Panc1 (cell line): ENCODE results near the gene DNAJC12. TPM values are rescaled to one million over a fixed set of nuclear protein-coding genes. Genes with fewer than 3 reads are reported as not detected.

ENCODE experiments used
- ATAC-seq: fragments of 200-7000 bp; cut with Tn5 transposase; 2 replicates; pipeline ENCODE4 v1.9.1; 2020; ENCODE audit warnings: mild to moderate bottlenecking, moderate library complexity
- BruUV-seq: library from RNA; stranded (reverse); fragments of 400-500 nt; replicated peaks from 2 replicates; lab custom pipeline; 2021; lab: Mats Ljungman, UMichigan
- CTCF ChIA-PET: fragments of 300-600 bp; sonication (Branson Sonifier 250); formaldehyde crosslinking; loops from one replicate; lab custom pipeline; 2022; ENCODE audit warnings: antibody characterized with exemption; lab: Charles Lee
- POLR2A ChIA-PET: fragments of 300-600 bp; sonication (Branson Sonifier 250); formaldehyde crosslinking; loops from one replicate; lab custom pipeline; 2022; ENCODE audit warnings: antibody characterized with exemption; lab: Charles Lee
- DNase-seq: peaks from one replicate; pipeline ENCODE4 v3.0.0-alpha.2; 2010; ENCODE audit warnings: low read depth, low spot score
- H3K27ac ChIP-seq: 2 replicates; pipeline ENCODE4 v1.5.1; 2011; ENCODE audit warnings: mild to moderate bottlenecking, low read length, inconsistent platforms
- H3K27me3 ChIP-seq: fragments of 200-500 bp; sonication (Bioruptor generic); 2 replicates; pipeline ENCODE4 v1.6.0; 2014; ENCODE audit warnings: low read length, inconsistent platforms; ENCODE audit not compliant: control insufficient read depth, insufficient read depth
- H3K36me3 ChIP-seq: fragments of 200-500 bp; sonication (Bioruptor generic); 2 replicates; pipeline ENCODE4 v1.5.1; 2014; ENCODE audit warnings: inconsistent platforms, mild to moderate bottlenecking, low read length, moderate library complexity; ENCODE audit not compliant: control insufficient read depth, insufficient read depth
- H3K4me1 ChIP-seq: 2 replicates; pipeline ENCODE4 v1.5.1; 2011; ENCODE audit warnings: inconsistent platforms, mild to moderate bottlenecking, low read length, moderate library complexity; ENCODE audit not compliant: control insufficient read depth, insufficient read depth
- H3K4me3 ChIP-seq, 2 experiments: 2 replicates each; pipeline ENCODE4 v1.5.1; 2011 to 2012; ENCODE audit warnings: low read depth in 2 of 2, low read length in 2 of 2, mild to moderate bottlenecking in 2 of 2, inconsistent platforms in 1 of 2, moderate library complexity in 1 of 2
- H3K9me3 ChIP-seq: fragments of 200-500 bp; sonication (Bioruptor generic); 2 replicates; pipeline ENCODE4 v1.5.1; 2014; ENCODE audit warnings: low read depth, mild to moderate bottlenecking, inconsistent platforms, low read length, moderate library complexity; ENCODE audit not compliant: control insufficient read depth, insufficient read depth
- CTCF ChIP-seq: fragments of 450-650 bp; IDR thresholded peaks from 2 replicates; pipeline ENCODE4 v1.5.1; 2017; ENCODE audit warnings: mild to moderate bottlenecking
- POLR2AphosphoS5 ChIP-seq: IDR thresholded peaks from 2 replicates; pipeline ENCODE4 v1.6.1; 2012; ENCODE audit warnings: mild to moderate bottlenecking, low read depth, low read length, moderate library complexity
- REST ChIP-seq, 2 experiments: IDR thresholded peaks; 2 replicates each; pipeline ENCODE4 v1.6.1; 2011 to 2012; ENCODE audit warnings: low read depth in 2 of 2, control low read depth in 1 of 2, low read length in 1 of 2, mild to moderate bottlenecking in 1 of 2, moderate library complexity in 1 of 2; ENCODE audit not compliant: insufficient read depth in 1 of 2
- SIN3A ChIP-seq: IDR thresholded peaks from 2 replicates; pipeline ENCODE4 v1.6.1; 2012; ENCODE audit warnings: low read depth, mild to moderate bottlenecking, low read length, moderate library complexity, borderline replicate concordance; ENCODE audit not compliant: insufficient read depth
- TCF7L2 ChIP-seq: IDR thresholded peaks from 2 replicates; pipeline ENCODE4 v1.6.1; 2011; ENCODE audit warnings: mild to moderate bottlenecking, low read depth, low read length, inconsistent platforms
- in situ Hi-C: cut with HindIII; loops from 2 replicates; pipeline ENCODE4 v1.10.0; 2016; ENCODE audit warnings: low sequenced_read_pairs, low pct_unique_long_range_greater_than_20kb
- intact Hi-C: fragments of 100-400 bp; cut with micrococcal nuclease; formaldehyde crosslinking; loops from one replicate; pipeline ENCODE4 v1.10.0; 2022; ENCODE audit not compliant: unreplicated experiment
- total RNA-seq: library from RNA; stranded (reverse); gene quantifications from one replicate; pipeline ENCODE4 v1.2.1, GENCODE V29; 2021; ENCODE audit not compliant: unreplicated experiment

Gene DNAJC12
- total RNA-seq, 1 experiment from 2014 or later, result 0.44 TPM

GRCh38 chr10:67853512-67853911 lies 15.5 kb upstream of the DNAJC12 start:
- Histone ChIP-seq H3K4me3 (no peak overlapping the region), H3K27me3 (no peaks in the 10 kb centered on the region), H3K4me1 (no peaks in the 10 kb centered on the region), H3K27ac (no peak overlapping the region), H3K9me3 (no peaks in the 10 kb centered on the region), H3K36me3 (no peaks in the 10 kb centered on the region; the same call in 1 of the 2 replicates)
- ATAC-seq, result no peak
- no TSS peak for BruUV-seq
- no peak for DNase-seq
- CTCF ChIA-PET, result interaction anchor here (0.8 kb wide), 1 partner anchor 169 kb away, joined by 3 read pairs; no protein-coding TSS in a partner anchor
- in situ Hi-C loops, result no loop called here
- intact Hi-C loops, result no loop called here
- no peak for TF ChIP-seq POLR2AphosphoS5
- TF ChIP-seq TCF7L2, result no peak
- TF ChIP-seq REST (IDR thresholded peaks at IDR 0.05; ENCODE audit: insufficient read depth in 1 of 2, low read depth in 2 of 2, low read length in 1 of 2), result no peak
- no peak for TF ChIP-seq SIN3A
- TF ChIP-seq CTCF, result no peak
- POLR2A ChIA-PET, result no interaction called here

GRCh38 chr10:67852761-67853160 lies 14.8 kb upstream of the DNAJC12 start:
- Histone ChIP-seq H3K4me1 (no peaks in the 10 kb centered on the region), H3K27ac (no peak overlapping the region), H3K9me3 (no peaks in the 10 kb centered on the region), H3K4me3 (no peak overlapping the region), H3K36me3 (no peaks in the 10 kb centered on the region; the same call in 1 of the 2 replicates), H3K27me3 (no peaks in the 10 kb centered on the region)
- in situ Hi-C loops (no loop called here), intact Hi-C loops (no loop called here)
- TF ChIP-seq CTCF (no peak), REST (IDR thresholded peaks at IDR 0.05; ENCODE audit: insufficient read depth in 1 of 2, low read depth in 2 of 2, low read length in 1 of 2) (no peak), TCF7L2 (no peak), POLR2AphosphoS5 (no peak), SIN3A (no peak)
- CTCF ChIA-PET, result interaction anchor here (0.7 kb wide), 1 partner anchor 290 kb away, joined by 5 read pairs; no protein-coding TSS in a partner anchor
- BruUV-seq, result no TSS peak
- DNase-seq, result no peak
- ATAC-seq, result no peak
- POLR2A ChIA-PET, result interaction anchor here (0.7 kb wide), 1 partner anchor 86 kb away, joined by 4 read pairs; no protein-coding TSS in a partner anchor
